Lung (tissue), 12 donors: Measurements from ENCODE around the gene ROMO1. TPM values are rescaled to one million over a fixed set of nuclear protein-coding genes. Genes with fewer than 3 reads are reported as not detected.
"Not testable (repeated sequence)": the region's sequence is repeated elsewhere in the genome, so short reads cannot be mapped to it uniquely, and the experiment has no call there.

Experiments used
- ATAC-seq: fragments of 200-7000 bp; cut with Tn5 transposase; one replicate; pipeline ENCODE4 v1.9.1; 2020; ENCODE audit warnings: moderate number of reproducible peaks; ENCODE audit not compliant: insufficient read depth, low FRiP score
- DNase-seq, 3 donors: peaks; one replicate each; pipeline ENCODE4 v3.0.0-alpha.2; 2013 to 2017
- H3K27ac ChIP-seq, 2 donors: one replicate each; pipeline ENCODE4 v1.5.1; 2013; ENCODE audit warnings: mild to moderate bottlenecking in 2 of 2, moderate library complexity in 2 of 2, control low read depth in 1 of 2, inconsistent platforms in 1 of 2, low read depth in 1 of 2, low read length in 1 of 2
- H3K27me3 ChIP-seq, 3 donors: one replicate each; pipeline ENCODE4 v1.5.1; 2013; ENCODE audit warnings: low read length in 2 of 3; ENCODE audit not compliant: control insufficient read depth in 3 of 3, insufficient read depth in 3 of 3
- H3K36me3 ChIP-seq, 4 donors: one replicate each; pipeline ENCODE4 v1.5.1; 2013; ENCODE audit warnings: low read length in 4 of 4, mild to moderate bottlenecking in 1 of 4, moderate library complexity in 1 of 4; ENCODE audit not compliant: control insufficient read depth in 4 of 4, insufficient read depth in 4 of 4
- H3K4me1 ChIP-seq, 5 donors: one replicate each; pipeline ENCODE4 v1.5.1; 2013; ENCODE audit warnings: low read length in 5 of 5, mild to moderate bottlenecking in 2 of 5, moderate library complexity in 1 of 5; ENCODE audit not compliant: control insufficient read depth in 5 of 5, insufficient read depth in 5 of 5
- H3K4me3 ChIP-seq: one replicate; pipeline ENCODE4 v1.5.1; 2013; ENCODE audit warnings: mild to moderate bottlenecking, control low read depth, moderate library complexity
- H3K9ac ChIP-seq, 2 donors: one replicate each; pipeline ENCODE4 v1.5.1; 2013; ENCODE audit warnings: low read length in 2 of 2, control low read depth in 1 of 2; ENCODE audit not compliant: insufficient read depth in 1 of 2
- H3K9me3 ChIP-seq, 4 donors: one replicate each; pipeline ENCODE4 v1.5.1; 2013; ENCODE audit warnings: low read length in 3 of 4, mild to moderate bottlenecking in 1 of 4, moderate library complexity in 1 of 4; ENCODE audit not compliant: control insufficient read depth in 4 of 4, insufficient read depth in 3 of 4
- CTCF ChIP-seq: IDR thresholded peaks from 2 replicates; pipeline ENCODE4 v1.5.1; 2012; ENCODE audit warnings: mild to moderate bottlenecking; ENCODE audit errors: control extremely low read depth, extremely low read depth
- WGBS, 2 donors: extraction: QIAGEN DNeasy Blood & Tissue Kit; methylation state at CpG; one replicate each; pipeline ENCODE4 v1.1.7; 2013; 5-methylcytosine and 5-hydroxymethylcytosine counted together
- polyA plus RNA-seq, 2 donors: library from polyadenylated mRNA; stranded (reverse); fragments of 200-250 nt; gene quantifications; one replicate each; pipeline ENCODE4 v1.2.1, GENCODE V29; 2013
- total RNA-seq, 2 donors: library from RNA; depleted of rRNA in 1 of 2; stranded (reverse); fragments of >200 nt in 1 of 2; gene quantifications; one replicate each; pipeline ENCODE4 v1.2.1, GENCODE V29; 2014 to 2021
- donor health status: control.
- donor health status: control.
- donor health status: Bipolar disorder and iron deficiency.
- donor health status: healthy.
- donor health status: DM: yes; HTN: yes; CAD: no.

Gene ROMO1
- total and polyA plus RNA-seq, 4 donors = 98.6 to 501 (median 272) TPM

- no peak for TF ChIP-seq CTCF
- peaks cover 16 to 56% (median 34%) of the 10 kb centered on the region in 4 donors for H3K36me3 ChIP-seq
- H3K27me3 ChIP-seq = no peaks in the 10 kb centered on the region
- H3K4me1 ChIP-seq = peaks cover 0 to 8% (median 3%) of the 10 kb centered on the region in 5 donors
- DNase-seq (no peak), ATAC-seq (no peak)
- WGBS, 2 donors = 92 to 95% methylated on average over 5 of the region's 5 CpGs
- H3K9ac ChIP-seq = no peak overlapping the region
- no peak overlapping the region for H3K27ac ChIP-seq
- H3K9me3 ChIP-seq = no peaks in the 10 kb centered on the region
- no peak overlapping the region for H3K4me3 ChIP-seq
Measured at GRCh38 chr20:35704514-35705261, 5.5 kb downstream of the ROMO1 start.

- H3K27me3 ChIP-seq, DNase-seq, H3K27ac ChIP-seq, H3K4me3 ChIP-seq, ATAC-seq, H3K9me3 ChIP-seq, H3K9ac ChIP-seq, H3K4me1 ChIP-seq: not testable (repeated sequence)
- H3K36me3 ChIP-seq = peaks cover 16 to 65% (median 34%) of the 10 kb centered on the region in 4 donors
- 89 to 91% methylated on average over 11 of the region's 11 CpGs for WGBS, 2 donors
Measured at GRCh38 chr20:35705894-35706293, 6.7 kb downstream of the ROMO1 start.

- not testable (repeated sequence) for H3K4me3 ChIP-seq, H3K27me3 ChIP-seq, H3K27ac ChIP-seq, H3K9me3 ChIP-seq, ATAC-seq, H3K9ac ChIP-seq, DNase-seq, H3K4me1 ChIP-seq
- H3K36me3 ChIP-seq = peaks cover 18 to 69% (median 35%) of the 10 kb centered on the region in 4 donors
- WGBS, 2 donors = 94 to 97% methylated on average over 16 to 17 of the region's 17 CpGs
Measured at GRCh38 chr20:35706591-35707529, 7.7 kb downstream of the ROMO1 start.

GRCh38 chr20:35708502-35708901 lies 9.3 kb downstream of the ROMO1 start:
- WGBS, 2 donors = 52 to 68% methylated on average over 1 of the region's 1 CpG
- no peak overlapping the region for H3K27ac ChIP-seq

More at GRCh38 chr20:35708502-35708901, 9.3 kb downstream of the ROMO1 start:
- no peak for TF ChIP-seq CTCF
- Histone ChIP-seq H3K27me3 (no peaks in the 10 kb centered on the region), H3K36me3 (peaks cover 24 to 75% (median 43%) of the 10 kb centered on the region in 4 donors), H3K4me3 (no peak overlapping the region), H3K4me1 (peaks cover 0 to 4% (median 0%) of the 10 kb centered on the region in 5 donors), H3K9ac (no peak overlapping the region), H3K9me3 (no peaks in the 10 kb centered on the region)
- DNase-seq (no peak), ATAC-seq (no peak)
